ENCODE measurements around the gene USP21.

Gene USP21

DNA sequence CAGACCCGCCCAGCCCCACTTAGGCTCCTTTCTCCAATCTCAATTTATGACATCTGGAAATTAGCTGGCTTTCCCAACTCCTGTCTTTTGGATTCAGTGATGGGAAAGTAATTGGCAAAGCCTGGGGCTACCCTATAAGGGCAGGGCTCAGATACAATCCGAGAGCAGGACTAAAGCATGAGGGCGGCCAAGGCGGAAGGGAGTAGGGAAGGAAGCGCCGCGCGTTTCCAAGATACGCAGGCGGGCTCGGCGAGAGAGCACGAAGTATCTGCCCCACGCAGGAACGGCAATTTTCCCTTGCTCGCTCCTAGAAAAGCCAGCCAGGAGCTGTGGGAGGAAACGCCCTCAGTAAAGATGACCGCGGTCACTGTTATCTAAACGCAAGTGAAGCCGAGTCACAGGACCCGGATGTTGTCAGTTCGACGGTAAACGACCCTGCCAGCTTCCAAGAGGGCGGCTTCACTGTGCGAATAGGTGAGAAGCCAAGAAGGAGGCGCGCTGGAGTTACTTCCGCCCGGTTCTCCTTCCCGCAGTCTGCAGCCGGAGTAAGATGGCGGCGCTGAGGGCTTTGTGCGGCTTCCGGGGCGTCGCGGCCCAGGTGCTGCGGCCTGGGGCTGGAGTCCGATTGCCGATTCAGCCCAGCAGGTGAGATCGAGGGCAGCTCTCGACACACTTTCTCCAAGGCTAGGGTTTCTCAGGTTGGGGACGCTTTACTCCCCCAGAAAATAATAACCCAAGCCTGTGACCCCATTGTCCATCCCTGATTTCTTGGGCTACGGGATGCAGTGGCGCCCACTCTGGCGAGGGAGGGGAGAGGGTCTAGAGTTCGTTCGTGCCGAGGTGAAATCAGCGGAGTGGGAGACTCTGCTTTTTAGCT lies 42.8 kb downstream of the USP21 start, which contains the start of gene NDUFS2:
NDUFS2 (plus strand) TSS at position 532 of the 877 bp plus-strand sequence; CDS start at position 551, 19 bp downstream.
- TF ChIP-seq, protein P1, sequence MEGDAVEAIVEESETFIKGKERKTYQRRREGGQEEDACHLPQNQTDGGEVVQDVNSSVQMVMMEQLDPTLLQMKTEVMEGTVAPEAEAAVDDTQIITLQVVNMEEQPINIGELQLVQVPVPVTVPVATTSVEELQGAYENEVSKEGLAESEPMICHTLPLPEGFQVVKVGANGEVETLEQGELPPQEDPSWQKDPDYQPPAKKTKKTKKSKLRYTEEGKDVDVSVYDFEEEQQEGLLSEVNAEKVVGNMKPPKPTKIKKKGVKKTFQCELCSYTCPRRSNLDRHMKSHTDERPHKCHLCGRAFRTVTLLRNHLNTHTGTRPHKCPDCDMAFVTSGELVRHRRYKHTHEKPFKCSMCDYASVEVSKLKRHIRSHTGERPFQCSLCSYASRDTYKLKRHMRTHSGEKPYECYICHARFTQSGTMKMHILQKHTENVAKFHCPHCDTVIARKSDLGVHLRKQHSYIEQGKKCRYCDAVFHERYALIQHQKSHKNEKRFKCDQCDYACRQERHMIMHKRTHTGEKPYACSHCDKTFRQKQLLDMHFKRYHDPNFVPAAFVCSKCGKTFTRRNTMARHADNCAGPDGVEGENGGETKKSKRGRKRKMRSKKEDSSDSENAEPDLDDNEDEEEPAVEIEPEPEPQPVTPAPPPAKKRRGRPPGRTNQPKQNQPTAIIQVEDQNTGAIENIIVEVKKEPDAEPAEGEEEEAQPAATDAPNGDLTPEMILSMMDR (IDR thresholded peaks at IDR 0.05; ENCODE audit: low read depth, low read length, missing control alignments): no peak
- H3K4me3 ChIP-seq (replicated peaks; ENCODE audit: low read depth, low read length): peak within 1 kb of the TSS; percentile 85
- DNase-seq (ENCODE audit: extremely low read depth, low read depth): peak; percentile 98

DNA sequence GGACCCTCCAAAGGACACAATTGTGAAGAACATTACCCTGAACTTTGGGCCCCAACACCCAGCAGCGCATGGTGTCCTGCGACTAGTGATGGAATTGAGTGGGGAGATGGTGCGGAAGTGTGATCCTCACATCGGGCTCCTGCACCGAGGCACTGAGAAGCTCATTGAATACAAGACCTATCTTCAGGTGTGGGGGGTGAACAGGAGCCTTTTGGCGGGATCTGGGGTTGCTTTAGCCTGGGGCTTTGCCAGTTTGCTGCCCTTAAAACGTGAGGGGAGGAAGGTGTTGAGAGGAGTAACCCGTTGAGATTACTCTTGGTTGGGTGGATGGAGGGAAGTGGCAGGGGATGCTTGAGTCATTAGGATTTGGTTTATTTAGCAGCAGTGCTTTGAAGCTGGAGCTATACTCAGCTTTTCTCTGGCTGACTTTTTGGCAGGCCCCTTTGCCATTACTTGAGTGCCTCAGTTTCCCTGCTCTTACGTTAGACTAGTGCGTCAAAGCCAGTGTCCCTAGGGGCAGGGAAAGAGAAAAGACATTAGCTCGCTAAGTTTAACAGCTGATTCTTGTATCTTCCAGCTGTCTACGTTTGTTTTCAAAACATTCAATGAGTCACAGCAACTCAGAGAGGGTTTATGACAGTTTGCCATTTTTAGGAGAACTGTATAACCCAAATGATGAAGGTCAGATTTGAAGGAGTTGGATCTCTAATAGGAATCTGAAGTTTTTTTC lies 47.3 kb downstream of the USP21 start:
- no peak for DNase-seq (ENCODE audit: extremely low read depth, low read depth)
- H3K4me3 ChIP-seq (replicated peaks; ENCODE audit: low read depth, low read length): no peak overlapping the region
- TF ChIP-seq, protein P1 (IDR thresholded peaks at IDR 0.05; ENCODE audit: low read depth, low read length, missing control alignments): no peak

DNA sequence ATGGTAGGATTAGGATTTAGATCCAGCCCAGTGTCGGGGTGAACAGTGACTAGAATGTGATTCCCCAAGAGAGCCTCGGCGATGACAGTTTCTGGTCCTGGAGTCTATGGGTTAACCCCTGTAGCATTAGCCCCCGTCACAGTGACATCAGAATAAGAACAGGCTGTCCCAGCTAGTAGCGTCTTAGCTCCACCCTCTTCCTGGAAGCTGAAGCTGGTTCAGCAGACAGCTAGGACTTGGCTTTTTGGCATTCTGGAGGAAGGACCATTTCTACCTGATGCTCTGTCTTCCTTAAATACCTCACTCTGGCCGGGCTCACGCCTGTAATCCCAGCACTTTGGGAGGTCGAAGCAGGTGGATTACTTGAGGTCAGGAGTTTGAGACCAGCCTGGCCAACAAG lies 47.9 kb downstream of the USP21 start:
- no peak overlapping the region for H3K4me3 ChIP-seq (replicated peaks; ENCODE audit: low read depth, low read length)
- DNase-seq (ENCODE audit: extremely low read depth, low read depth): no peak
- TF ChIP-seq, protein P1 (IDR thresholded peaks at IDR 0.05; ENCODE audit: low read depth, low read length, missing control alignments): no peak

DNA sequence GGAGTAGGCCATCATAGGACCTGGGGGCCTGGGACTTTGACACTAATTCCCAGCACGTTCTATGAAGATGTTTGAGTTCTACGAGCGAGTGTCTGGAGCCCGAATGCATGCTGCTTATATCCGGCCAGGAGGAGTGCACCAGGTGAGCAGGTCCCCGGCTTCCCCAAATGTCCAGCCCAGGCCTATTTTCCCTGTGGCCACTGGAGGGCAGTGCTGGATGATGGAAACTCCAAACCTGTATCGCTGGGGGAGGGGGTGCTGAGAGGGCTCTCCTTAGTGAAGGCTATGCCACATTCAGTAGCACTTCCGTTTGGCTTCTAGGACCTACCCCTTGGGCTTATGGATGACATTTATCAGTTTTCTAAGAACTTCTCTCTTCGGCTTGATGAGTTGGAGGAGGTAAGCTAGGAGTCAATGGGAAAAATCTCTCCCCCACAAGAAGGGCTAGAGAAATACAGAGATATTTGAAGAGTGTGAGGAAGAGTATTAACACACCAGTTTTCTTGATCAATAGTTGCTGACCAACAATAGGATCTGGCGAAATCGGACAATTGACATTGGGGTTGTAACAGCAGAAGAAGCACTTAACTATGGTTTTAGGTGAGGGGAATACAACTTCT lies 50.6 kb downstream of the USP21 start:
- TF ChIP-seq, protein P1 (IDR thresholded peaks at IDR 0.05; ENCODE audit: low read depth, low read length, missing control alignments): peak; percentile 94
- no peak for DNase-seq (ENCODE audit: extremely low read depth, low read depth)
- H3K4me3 ChIP-seq (replicated peaks; ENCODE audit: low read depth, low read length): no peak overlapping the region

DNA sequence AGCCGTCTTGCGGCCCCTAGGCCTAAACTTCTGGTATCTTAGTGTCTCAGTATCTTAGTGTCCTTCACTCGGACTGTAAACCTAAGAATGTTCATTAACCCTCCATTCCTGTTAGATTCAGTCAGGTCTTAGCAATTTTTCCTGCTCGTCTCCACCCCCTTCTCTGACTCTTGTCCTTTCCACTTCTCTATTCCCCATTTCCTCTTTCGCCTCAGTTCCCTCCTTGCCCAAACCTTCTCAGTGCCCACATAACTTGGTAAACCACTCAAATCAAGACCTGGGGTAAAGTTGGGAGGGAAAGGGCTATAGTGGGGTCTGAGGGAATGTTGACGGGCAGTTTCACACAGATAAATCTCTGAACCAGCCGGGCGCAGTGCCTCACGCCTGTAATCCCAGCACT lies 55.1 kb downstream of the USP21 start:
- TF ChIP-seq, protein P1 (IDR thresholded peaks at IDR 0.05; ENCODE audit: low read depth, low read length, missing control alignments): no peak
- H3K4me3 ChIP-seq (replicated peaks; ENCODE audit: low read depth, low read length): no peak overlapping the region
- DNase-seq (ENCODE audit: extremely low read depth, low read depth): no peak

DNA sequence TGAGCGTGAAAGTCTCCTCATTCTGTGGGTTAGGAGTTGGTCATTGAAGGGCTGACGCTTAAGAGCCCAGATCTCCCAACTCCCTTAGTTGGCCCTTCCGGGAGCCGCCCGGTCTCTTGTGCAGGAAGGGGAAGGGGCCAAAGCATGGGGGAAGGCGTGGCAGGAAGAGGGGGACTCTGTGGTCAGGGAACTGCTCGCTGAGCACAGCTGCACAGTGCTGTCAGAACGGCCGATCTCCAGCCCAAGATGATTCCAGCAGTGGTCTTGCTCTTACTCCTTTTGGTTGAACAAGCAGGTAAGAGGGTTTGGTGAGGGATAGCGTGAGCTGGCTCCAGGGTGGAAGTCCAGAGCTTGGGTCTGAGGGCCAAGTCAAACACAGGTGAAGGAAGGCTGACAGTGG lies 55.8 kb downstream of the USP21 start, which contains the start of gene FCER1G:
FCER1G (plus strand) TSS at position 220 of the 400 bp plus-strand sequence; CDS start at position 247, 27 bp downstream.
- TF ChIP-seq, protein P1 (IDR thresholded peaks at IDR 0.05; ENCODE audit: low read depth, low read length, missing control alignments): no peak
- DNase-seq (ENCODE audit: extremely low read depth, low read depth): no peak
- H3K4me3 ChIP-seq (replicated peaks; ENCODE audit: low read depth, low read length): no peak within 1 kb of the TSS

Data from HFF-Myc (cell line).